Measurements from ENCODE around the gene CD22.

CD22 gene

GRCh38 chr19:35351411-35352176, 22.6 kb downstream of the CD22 start:
- no peak overlapping the region for H3K4me2 ChIP-seq (ENCODE audit: low read depth, low read length, poor library complexity, severe bottlenecking)
- H3K9ac ChIP-seq (ENCODE audit: low read length) = no peak overlapping the region
- H3K9me3 ChIP-seq (ENCODE audit: insufficient read depth, low read length) = no peaks in the 10 kb centered on the region
- TF ChIP-seq CTCF (IDR thresholded peaks at IDR 0.05; ENCODE audit: insufficient read depth, low read length, poor library complexity, severe bottlenecking) = no peak
- no peak for TF ChIP-seq EZH2phosphoT487 (conservative IDR thresholded peaks at IDR 0.05; ENCODE audit: low read length)
- H3K27ac ChIP-seq (ENCODE audit: low read depth, low read length) = no peak overlapping the region
- H3K79me2 ChIP-seq (ENCODE audit: insufficient read depth, low read length) = no peaks in the 10 kb centered on the region
- no peak overlapping the region for H3K4me3 ChIP-seq (ENCODE audit: insufficient read depth, low read length, poor library complexity, severe bottlenecking)
- no peaks in the 10 kb centered on the region for H3K27me3 ChIP-seq (ENCODE audit: low read length)
- no peaks in the 10 kb centered on the region for H4K20me1 ChIP-seq (ENCODE audit: low read depth, low read length)
- H3K36me3 ChIP-seq (ENCODE audit: low read length) = 0 out of 2 replicates have a peak, but pooled peaks cover 3% of the 10 kb centered on the region
- no peaks in the 10 kb centered on the region for H3K9me2 ChIP-seq (replicated peaks; ENCODE audit: insufficient read depth, low read length)
- no peak overlapping the region for H2AFZ ChIP-seq (ENCODE audit: low read depth, low read length, severe bottlenecking)
- peaks cover 31% of the 10 kb centered on the region for H3F3A ChIP-seq (ENCODE audit: insufficient read depth)

DNA sequence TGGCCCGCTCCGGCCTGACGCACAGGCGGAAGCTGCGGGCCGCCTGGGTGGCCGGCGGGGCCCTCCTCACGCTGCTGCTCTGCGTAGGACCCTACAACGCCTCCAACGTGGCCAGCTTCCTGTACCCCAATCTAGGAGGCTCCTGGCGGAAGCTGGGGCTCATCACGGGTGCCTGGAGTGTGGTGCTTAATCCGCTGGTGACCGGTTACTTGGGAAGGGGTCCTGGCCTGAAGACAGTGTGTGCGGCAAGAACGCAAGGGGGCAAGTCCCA, 23.1 kb downstream of the CD22 start:
- H3K9me3 ChIP-seq (ENCODE audit: insufficient read depth, low read length) = no peaks in the 10 kb centered on the region
- no peaks in the 10 kb centered on the region for H3K9me2 ChIP-seq (replicated peaks; ENCODE audit: insufficient read depth, low read length)
- no peak overlapping the region for H3K4me3 ChIP-seq (ENCODE audit: insufficient read depth, low read length, poor library complexity, severe bottlenecking)
- no peaks in the 10 kb centered on the region for H3K36me3 ChIP-seq (ENCODE audit: low read length)
- peaks cover 26% of the 10 kb centered on the region for H3F3A ChIP-seq (ENCODE audit: insufficient read depth)
- no peaks in the 10 kb centered on the region for H3K79me2 ChIP-seq (ENCODE audit: insufficient read depth, low read length)
- H3K27ac ChIP-seq (ENCODE audit: low read depth, low read length) = no peak overlapping the region
- no peak overlapping the region for H2AFZ ChIP-seq (ENCODE audit: low read depth, low read length, severe bottlenecking)
- no peak for TF ChIP-seq CTCF (IDR thresholded peaks at IDR 0.05; ENCODE audit: insufficient read depth, low read length, poor library complexity, severe bottlenecking)
- TF ChIP-seq EZH2phosphoT487 (conservative IDR thresholded peaks at IDR 0.05; ENCODE audit: low read length) = no peak
- H3K9ac ChIP-seq (ENCODE audit: low read length) = no peak overlapping the region
- H3K4me2 ChIP-seq (ENCODE audit: low read depth, low read length, poor library complexity, severe bottlenecking) = no peak overlapping the region
- H3K27me3 ChIP-seq (ENCODE audit: low read length) = no peaks in the 10 kb centered on the region
- no peaks in the 10 kb centered on the region for H4K20me1 ChIP-seq (ENCODE audit: low read depth, low read length)

GRCh38 chr19:35352448-35353304, 23.7 kb downstream of the CD22 start:
- Histone ChIP-seq H3K36me3 (ENCODE audit: low read length) (no peaks in the 10 kb centered on the region), H3K9ac (ENCODE audit: low read length) (no peak overlapping the region), H3K27ac (ENCODE audit: low read depth, low read length) (no peak overlapping the region), H3K79me2 (ENCODE audit: insufficient read depth, low read length) (no peaks in the 10 kb centered on the region), H3K9me3 (ENCODE audit: insufficient read depth, low read length) (no peaks in the 10 kb centered on the region), H2AFZ (ENCODE audit: low read depth, low read length, severe bottlenecking) (no peak overlapping the region), H3K9me2 (replicated peaks; ENCODE audit: insufficient read depth, low read length) (no peaks in the 10 kb centered on the region), H3K4me3 (ENCODE audit: insufficient read depth, low read length, poor library complexity, severe bottlenecking) (no peak overlapping the region), H3F3A (ENCODE audit: insufficient read depth) (peaks cover 20% of the 10 kb centered on the region), H3K4me2 (ENCODE audit: low read depth, low read length, poor library complexity, severe bottlenecking) (no peak overlapping the region), H4K20me1 (ENCODE audit: low read depth, low read length) (no peaks in the 10 kb centered on the region), H3K27me3 (ENCODE audit: low read length) (no peaks in the 10 kb centered on the region)
- TF ChIP-seq CTCF (IDR thresholded peaks at IDR 0.05; ENCODE audit: insufficient read depth, low read length, poor library complexity, severe bottlenecking) (peak; percentile 80), EZH2phosphoT487 (conservative IDR thresholded peaks at IDR 0.05; ENCODE audit: low read length) (no peak)

Data from SU-DHL-6 (cell line).